A673 (cell line): ENCODE data around the gene MYL3. TPM values are rescaled to one million over a fixed set of nuclear protein-coding genes. Genes with fewer than 3 reads are reported as not detected.

ENCODE experiments used
- BruUV-seq: library from RNA; stranded (reverse); fragments of 400-500 nt; replicated peaks from 2 replicates; lab custom pipeline; 2021; lab: Mats Ljungman, UMichigan
- CTCF ChIA-PET: fragments of 300-600 bp; sonication (Branson Sonifier 250); formaldehyde crosslinking; loops from one replicate; lab custom pipeline; 2022; ENCODE audit warnings: antibody characterized with exemption; lab: Charles Lee
- POLR2A ChIA-PET: fragments of 300-600 bp; sonication (Branson Sonifier 250); formaldehyde crosslinking; loops from one replicate; lab custom pipeline; 2022; ENCODE audit warnings: antibody characterized with exemption; ENCODE audit not compliant: low non-redundant PET; lab: Charles Lee
- DNase-seq: peaks from one replicate; pipeline ENCODE4 v3.0.0-alpha.2; 2015; ENCODE audit warnings: low spot score
- H3K27ac ChIP-seq: fragments of 200-600 bp; sonication (generic); 2 replicates; pipeline ENCODE4 v1.5.1; 2016; ENCODE audit warnings: mixed run types, low read depth, mild to moderate bottlenecking, mixed read lengths, antibody characterized with exemption, low read length; ENCODE audit not compliant: poor library complexity, severe bottlenecking
- H3K27me3 ChIP-seq: fragments of 200-600 bp; sonication (generic); replicated peaks from 2 replicates; pipeline ENCODE4 v1.6.1; 2017; ENCODE audit warnings: mixed run types, low read depth, mild to moderate bottlenecking, mixed read lengths, antibody characterized with exemption, low read length; ENCODE audit not compliant: insufficient read depth, poor library complexity
- H3K36me3 ChIP-seq: fragments of 200-600 bp; sonication (generic); 2 replicates; pipeline ENCODE4 v1.6.1; 2016; ENCODE audit warnings: mixed run types, mild to moderate bottlenecking, mixed read lengths, antibody characterized with exemption, low read length; ENCODE audit not compliant: insufficient read depth, poor library complexity, severe bottlenecking
- H3K4me1 ChIP-seq: fragments of 200-600 bp; sonication (generic); 2 replicates; pipeline ENCODE4 v1.6.1; 2017; ENCODE audit warnings: mixed run types, mild to moderate bottlenecking, mixed read lengths, antibody characterized with exemption, low read length; ENCODE audit not compliant: insufficient read depth, poor library complexity, severe bottlenecking
- H3K4me3 ChIP-seq: fragments of 200-600 bp; sonication (generic); 2 replicates; pipeline ENCODE4 v1.5.1; 2016; ENCODE audit warnings: low read depth, mixed run types, mild to moderate bottlenecking, mixed read lengths, low read length; ENCODE audit not compliant: poor library complexity, severe bottlenecking
- H3K9me3 ChIP-seq: fragments of 200-600 bp; sonication (generic); 2 replicates; pipeline ENCODE4 v1.6.1; 2016; ENCODE audit warnings: mixed run types, low read depth, mild to moderate bottlenecking, mixed read lengths, antibody characterized with exemption, low read length; ENCODE audit not compliant: poor library complexity, severe bottlenecking
- CTCF ChIP-seq: fragments of 300-800, 200-600 bp; sonication (generic); conservative IDR thresholded peaks from 2 replicates; pipeline ENCODE4 v1.5.1; 2017; ENCODE audit warnings: low read depth, mild to moderate bottlenecking, antibody characterized with exemption, low read length, moderate library complexity, mixed read lengths
- EZH2 ChIP-seq: fragments of 200-600 bp; sonication (generic); IDR thresholded peaks from 2 replicates; pipeline ENCODE4 v1.6.1; 2017; ENCODE audit warnings: borderline replicate concordance, low read depth, mild to moderate bottlenecking, mixed read lengths, antibody characterized with exemption, low read length; ENCODE audit not compliant: poor library complexity, severe bottlenecking
- intact Hi-C: fragments of 100-400 bp; cut with micrococcal nuclease; formaldehyde crosslinking; loops from one replicate; pipeline ENCODE4 v1.10.0; 2022; ENCODE audit not compliant: unreplicated experiment
- total RNA-seq: library from RNA; stranded (reverse); gene quantifications from 2 replicates; pipeline ENCODE4 v1.2.3, GENCODE V29; 2021

The MYL3 gene
- total RNA-seq, 1 experiment from 2014 or later, result not detected

- intact Hi-C loops, result no loop called here
- TF ChIP-seq EZH2 (no peak), CTCF (no peak)
- no TSS peak for BruUV-seq
- Histone ChIP-seq H3K27me3 (no peaks in the 10 kb centered on the region), H3K9me3 (no peaks in the 10 kb centered on the region), H3K4me3 (no peak overlapping the region), H3K4me1 (peaks cover 3% of the 10 kb centered on the region), H3K27ac (no peak overlapping the region), H3K36me3 (no peaks in the 10 kb centered on the region)
- no peak for DNase-seq
- CTCF ChIA-PET, result no interaction called here
- POLR2A ChIA-PET, result no interaction called here
Observed at GRCh38 chr3:46884929-46885328, 21.7 kb upstream of the MYL3 start.

GRCh38 chr3:46884427-46884826, 21.2 kb upstream of the MYL3 start:
- DNase-seq, result no peak
- intact Hi-C loops, result no loop called here
- CTCF ChIA-PET, result no interaction called here
- no peak for TF ChIP-seq CTCF
- no peak for TF ChIP-seq EZH2
- Histone ChIP-seq H3K4me3 (no peak overlapping the region), H3K4me1 (no peaks in the 10 kb centered on the region), H3K27ac (no peak overlapping the region), H3K27me3 (no peaks in the 10 kb centered on the region), H3K9me3 (no peaks in the 10 kb centered on the region), H3K36me3 (no peaks in the 10 kb centered on the region)
- POLR2A ChIA-PET, result no interaction called here
- no TSS peak for BruUV-seq

GRCh38 chr3:46883830-46884185, 20.6 kb upstream of the MYL3 start:
- no peaks in the 10 kb centered on the region for H3K27me3 ChIP-seq
- H3K36me3 ChIP-seq, result no peaks in the 10 kb centered on the region
- ChIA-PET POLR2A (no interaction called here), CTCF (no interaction called here)
- no peaks in the 10 kb centered on the region for H3K9me3 ChIP-seq
- no peak for TF ChIP-seq EZH2
- TF ChIP-seq CTCF, result no peak
- intact Hi-C loops, result no loop called here
- no peak overlapping the region for H3K27ac ChIP-seq
- BruUV-seq, result no TSS peak
- peak overlapping the region; percentile 28 for H3K4me3 ChIP-seq
- no peak for DNase-seq
- H3K4me1 ChIP-seq, result no peaks in the 10 kb centered on the region
